HUES64 (cell line): ENCODE data around the gene FRG2B.
"Not testable (repeated sequence)": the region's sequence is repeated elsewhere in the genome, so short reads cannot be mapped to it uniquely, and the experiment has no call there.

ENCODE experiments used
- H3K27ac ChIP-seq: 2 replicates; pipeline ENCODE4 v1.7.0; 2013; ENCODE audit warnings: low read depth, low read length, inconsistent platforms
- H3K27me3 ChIP-seq: 2 replicates; pipeline ENCODE4 v1.6.1; 2013; ENCODE audit warnings: mild to moderate bottlenecking, low read length; ENCODE audit not compliant: insufficient read depth
- H3K36me3 ChIP-seq: 2 replicates; pipeline ENCODE4 v1.6.1; 2013; ENCODE audit warnings: mild to moderate bottlenecking, low read length; ENCODE audit not compliant: insufficient read depth
- H3K4me1 ChIP-seq: 2 replicates; pipeline ENCODE4 v1.6.1; 2013; ENCODE audit warnings: mild to moderate bottlenecking, low read length, moderate library complexity; ENCODE audit not compliant: insufficient read depth
- H3K4me3 ChIP-seq: 2 replicates; pipeline ENCODE4 v1.5.1; 2013; ENCODE audit warnings: mild to moderate bottlenecking, low read length, moderate library complexity
- H3K9ac ChIP-seq: 2 replicates; pipeline ENCODE4 v1.6.1; 2013; ENCODE audit warnings: mild to moderate bottlenecking, low read depth, low read length
- H3K9me3 ChIP-seq: 2 replicates; pipeline ENCODE4 v1.6.1; 2013; ENCODE audit warnings: low read depth, low read length; ENCODE audit not compliant: insufficient read depth
- WGBS: fragments of 150-250, 120-280 bp; methylation state at CpG from one replicate; pipeline ENCODE4 v1.1.7; 2013; ENCODE audit warnings: missing lambda C conversion rate; 5-methylcytosine and 5-hydroxymethylcytosine counted together

The FRG2B gene

DNA sequence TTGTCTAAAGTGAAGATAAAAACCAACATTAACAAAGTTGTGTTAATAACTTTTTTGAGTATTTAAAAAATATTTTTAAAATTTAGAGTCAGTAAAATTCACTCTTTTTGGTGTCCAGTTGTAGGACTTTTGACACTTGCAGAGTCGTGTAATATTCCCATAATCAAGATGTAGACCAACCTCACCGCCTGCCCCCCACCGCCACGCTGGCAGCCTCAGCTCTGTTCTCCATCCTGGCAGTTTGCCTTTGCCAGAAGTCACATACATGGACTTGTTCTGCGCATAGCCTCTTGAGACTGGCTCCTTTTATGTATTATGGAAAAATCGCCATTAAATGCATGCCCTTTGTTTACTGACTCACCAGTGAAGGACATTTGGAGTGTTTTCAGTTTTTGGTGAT, 33.9 kb downstream of the FRG2B start:
- H3K27ac ChIP-seq = no peak overlapping the region
- H3K36me3 ChIP-seq = no peaks in the 10 kb centered on the region
- no peaks in the 10 kb centered on the region for H3K4me1 ChIP-seq
- peaks cover 92% of the 10 kb centered on the region for H3K9me3 ChIP-seq
- no peak overlapping the region for H3K9ac ChIP-seq
- no peaks in the 10 kb centered on the region for H3K27me3 ChIP-seq
- WGBS = 53% methylated on average over 6 of the region's 6 CpGs
- H3K4me3 ChIP-seq = no peak overlapping the region

DNA sequence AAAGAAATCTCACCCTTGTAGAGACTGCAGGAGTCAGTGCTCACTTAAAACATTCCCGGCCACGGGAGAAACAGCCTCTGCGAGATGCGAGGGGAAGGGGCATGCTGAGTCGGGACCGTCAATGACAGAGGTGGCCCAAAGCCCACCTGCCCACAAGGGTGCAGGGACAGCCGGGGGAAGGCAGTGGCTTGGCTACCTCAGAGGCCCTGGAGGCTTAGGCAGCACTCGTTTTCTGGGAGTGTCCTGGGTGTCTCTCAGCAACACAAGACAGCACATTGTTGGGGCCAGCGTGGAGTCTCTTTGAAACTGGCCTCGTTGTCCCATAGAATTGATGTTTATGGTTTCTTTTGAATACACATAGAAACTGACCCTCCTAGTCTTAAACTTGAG, 35.6 kb downstream of the FRG2B start:
- no peaks in the 10 kb centered on the region for H3K4me1 ChIP-seq
- H3K9me3 ChIP-seq = peaks cover 85% of the 10 kb centered on the region
- H3K9ac ChIP-seq = no peak overlapping the region
- WGBS = 83% methylated on average over 10 of the region's 10 CpGs
- H3K27ac ChIP-seq = no peak overlapping the region
- no peaks in the 10 kb centered on the region for H3K27me3 ChIP-seq
- H3K4me3 ChIP-seq = no peak overlapping the region
- no peaks in the 10 kb centered on the region for H3K36me3 ChIP-seq

DNA sequence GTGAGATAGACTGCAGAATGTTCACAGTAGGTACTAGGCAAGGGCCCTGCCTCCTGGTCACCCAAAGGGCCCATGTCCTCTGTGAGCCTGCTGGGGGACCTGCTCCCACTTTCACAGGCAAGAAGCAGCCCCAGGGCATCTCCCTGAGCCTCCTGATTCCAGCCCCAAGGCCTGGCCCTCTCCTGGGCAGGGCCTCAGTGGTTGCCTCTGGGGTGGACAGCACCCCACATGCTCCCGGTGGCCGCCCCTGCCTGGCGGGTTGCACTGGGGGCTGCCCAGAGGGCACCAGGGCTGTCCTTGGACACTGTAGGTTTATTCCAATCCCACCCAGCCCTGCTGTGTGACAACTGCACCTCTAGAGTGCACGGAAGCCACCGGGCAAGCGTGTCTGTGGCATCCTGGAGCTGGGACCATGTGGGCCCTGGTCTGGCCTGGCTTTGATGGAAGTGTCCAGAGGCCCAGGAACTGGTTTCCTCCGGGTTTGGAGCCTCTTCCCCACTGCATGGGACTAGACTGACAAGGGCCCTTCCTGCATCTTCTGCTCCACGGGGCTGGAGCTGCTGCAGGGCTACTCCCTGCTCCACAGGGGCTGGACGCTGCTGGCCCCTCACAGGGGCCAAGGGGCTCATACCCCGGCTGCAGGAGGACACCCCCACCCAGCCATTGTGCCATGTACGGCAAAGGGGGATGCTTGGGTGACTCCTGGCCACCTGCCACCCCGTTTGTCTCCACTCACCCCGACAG, 36.2 kb downstream of the FRG2B start:
- no peaks in the 10 kb centered on the region for H3K27me3 ChIP-seq
- no peak overlapping the region for H3K27ac ChIP-seq
- no peak overlapping the region for H3K9ac ChIP-seq
- whole genome bisulfite sequencing = 68% methylated on average over 13 of the region's 13 CpGs
- no peak overlapping the region for H3K4me3 ChIP-seq
- peaks cover 80% of the 10 kb centered on the region for H3K9me3 ChIP-seq
- H3K36me3 ChIP-seq = no peaks in the 10 kb centered on the region
- H3K4me1 ChIP-seq = no peaks in the 10 kb centered on the region

DNA sequence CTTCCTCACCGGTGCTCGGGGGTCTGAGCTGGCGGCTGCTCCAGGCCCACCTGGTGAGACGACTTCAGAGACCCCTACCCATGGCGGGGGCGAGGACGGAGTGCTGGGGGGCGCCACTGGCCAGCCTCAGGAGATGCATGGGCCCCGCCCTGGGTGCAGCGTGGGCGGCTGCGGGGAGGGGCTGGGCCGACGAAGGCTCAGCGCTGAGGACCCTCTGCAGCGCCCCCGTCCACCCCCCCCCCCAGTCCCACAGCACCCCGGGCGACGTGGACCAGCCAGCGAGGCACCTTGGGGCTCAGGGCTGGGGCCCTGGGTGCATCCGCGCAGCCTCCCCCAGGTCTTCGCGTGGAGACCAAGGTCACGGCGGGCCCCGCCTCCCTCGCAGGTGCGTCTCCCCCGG, 49.6 kb downstream of the FRG2B start:
- H3K4me1 ChIP-seq, H3K4me3 ChIP-seq, H3K27ac ChIP-seq, H3K9ac ChIP-seq, H3K27me3 ChIP-seq, H3K36me3 ChIP-seq: not testable (repeated sequence)
- peaks cover 17% of the 10 kb centered on the region for H3K9me3 ChIP-seq
- WGBS = 100% methylated on average over 3 of the region's 31 CpGs
